IPS DF 19.7 (cell line): ENCODE data around the gene ACP7.

Experiments
- DNase-seq: peaks from one replicate; pipeline ENCODE4 v3.0.0-alpha.2; 2013; ENCODE audit warnings: low read depth, low spot score

ACP7 gene

DNA sequence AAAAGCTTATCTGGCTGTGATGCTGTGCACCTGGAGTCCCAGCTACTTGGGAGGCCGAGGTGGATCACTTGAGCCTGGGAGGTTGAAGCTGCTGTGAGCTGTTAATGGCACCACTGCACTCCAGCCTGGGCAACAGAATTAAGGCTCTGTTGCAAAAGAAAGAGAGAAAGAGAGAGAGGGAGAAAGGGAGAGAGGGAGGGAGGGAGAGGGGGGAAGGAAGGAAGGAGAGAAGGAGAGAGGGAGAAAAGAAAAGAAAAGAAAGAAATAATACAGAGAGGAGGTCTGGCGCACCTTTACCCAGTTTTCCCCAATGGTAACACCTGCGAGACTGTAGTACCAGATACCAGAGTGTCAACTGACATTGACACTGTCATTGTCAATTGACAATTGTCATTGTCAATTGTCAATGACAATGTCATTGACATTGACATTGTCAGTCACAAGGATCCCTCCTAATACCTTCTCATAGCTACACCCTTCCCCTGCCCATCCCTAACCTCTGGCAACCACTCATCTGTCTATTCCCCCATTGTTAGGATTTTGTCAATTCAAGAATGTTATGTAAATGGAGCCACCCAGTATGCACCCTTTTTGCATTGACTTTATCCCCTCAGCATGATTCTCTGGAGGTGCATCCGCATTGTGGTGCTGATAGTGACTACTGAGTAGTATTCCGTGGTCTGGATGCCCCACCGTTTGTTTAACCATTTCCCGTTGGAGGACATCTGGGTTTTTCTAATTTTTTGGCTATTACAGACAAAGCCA is 62.7 kb downstream of the ACP7 start:
- no peak for DNase-seq

DNA sequence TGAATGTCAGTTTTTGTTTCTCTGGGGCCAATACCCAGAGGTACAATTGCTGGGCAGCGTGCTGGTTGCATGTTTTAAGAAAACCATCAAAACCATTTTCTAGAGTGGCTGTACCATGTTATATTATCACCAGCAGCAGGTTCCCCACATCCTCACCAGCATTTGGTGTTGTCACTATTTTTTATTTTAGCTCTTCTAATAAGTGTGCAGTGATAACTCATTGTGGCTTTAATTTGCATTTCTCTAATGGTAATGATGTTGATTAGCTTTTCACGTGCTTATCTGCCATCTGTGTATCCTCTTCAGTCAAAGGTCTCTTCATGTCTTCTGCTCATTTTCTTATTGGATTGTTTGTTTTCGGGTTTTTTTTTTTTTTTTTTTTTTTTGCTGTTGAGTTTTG is 63.3 kb downstream of the ACP7 start:
- DNase-seq: no peak

DNA sequence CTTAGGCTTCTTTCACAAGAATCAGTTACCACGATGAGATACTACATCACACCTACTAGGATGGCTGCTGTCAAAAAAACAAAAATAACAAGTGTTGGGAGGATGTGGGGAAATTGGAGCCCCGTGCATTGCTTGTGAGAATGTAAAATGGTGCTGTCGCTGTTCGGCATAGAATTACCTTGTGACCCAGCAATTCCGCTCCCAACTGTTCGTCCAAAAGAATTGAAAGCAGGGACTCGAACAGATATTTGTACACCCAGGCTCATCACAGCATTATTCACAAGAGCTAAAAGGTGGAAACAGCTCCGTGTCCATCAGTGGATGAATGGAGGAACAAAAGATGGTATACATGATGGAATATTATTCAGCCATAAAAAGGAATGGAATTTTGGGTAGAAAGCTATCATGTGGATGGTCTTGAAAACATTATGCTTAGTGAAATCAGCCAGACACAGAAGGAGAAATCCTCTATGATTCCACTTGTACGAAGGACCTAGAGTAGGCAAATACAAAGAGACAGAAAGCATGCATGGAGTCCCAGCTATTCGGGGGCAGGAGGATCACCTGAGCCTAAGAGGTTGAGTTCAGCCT is 64.9 kb downstream of the ACP7 start:
- DNase-seq: no peak

DNA sequence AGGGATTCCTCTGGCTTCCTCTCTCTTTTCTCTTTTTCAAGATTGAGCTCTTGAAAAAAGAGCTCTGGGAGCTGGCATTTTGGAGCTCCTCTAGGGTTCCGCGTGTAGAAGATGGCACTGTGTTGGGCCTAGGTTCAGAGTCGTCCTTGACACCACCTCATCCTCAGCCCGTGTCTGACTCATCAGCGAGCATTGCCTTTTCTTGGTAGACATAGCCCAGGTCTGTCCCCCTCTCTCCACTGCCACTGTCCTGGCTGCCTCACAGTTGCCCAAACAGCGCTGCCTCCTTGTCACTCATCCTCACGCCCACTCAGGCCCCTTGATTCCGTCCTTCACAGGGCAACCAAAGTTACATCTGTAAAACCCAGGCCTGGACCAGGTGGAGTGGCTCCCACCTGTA is 66.1 kb downstream of the ACP7 start:
- no peak for DNase-seq

DNA sequence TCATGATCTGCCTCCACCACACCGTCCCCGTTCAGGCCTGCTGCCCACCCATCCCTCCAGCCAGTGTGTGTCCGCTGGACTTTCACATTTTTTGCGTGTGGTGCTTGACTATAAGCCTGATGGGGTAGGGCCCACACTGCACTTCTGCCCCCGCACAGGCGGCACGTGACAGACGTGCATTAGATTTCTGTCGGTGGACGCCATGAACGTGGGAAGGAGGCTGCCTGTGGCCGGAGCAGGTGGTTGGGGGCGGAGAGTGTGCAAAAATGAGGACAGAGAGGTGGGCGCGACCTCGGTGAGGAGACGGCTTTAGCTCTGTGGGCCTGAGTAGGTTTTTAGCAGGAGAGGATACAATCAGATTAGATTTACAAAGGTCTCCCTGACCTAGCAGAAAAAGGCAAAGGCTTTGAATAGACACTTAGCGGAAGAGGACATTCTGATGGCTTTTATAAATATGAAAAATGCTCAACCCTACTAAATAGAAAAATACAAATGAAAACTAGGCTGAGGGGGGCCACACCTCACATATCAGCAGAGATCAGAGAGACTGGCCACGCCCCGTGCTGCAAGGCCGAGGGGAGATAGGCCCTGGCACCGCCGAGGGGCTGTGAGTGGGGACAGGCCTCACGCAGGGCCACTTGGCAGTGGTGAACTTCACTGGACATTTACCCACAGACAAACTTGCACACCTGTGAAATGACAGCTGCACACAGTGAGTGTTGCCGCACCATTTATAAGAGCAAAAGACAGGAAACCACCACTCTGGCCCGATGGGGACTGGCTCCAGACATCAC is 66.8 kb downstream of the ACP7 start:
- DNase-seq: no peak

DNA sequence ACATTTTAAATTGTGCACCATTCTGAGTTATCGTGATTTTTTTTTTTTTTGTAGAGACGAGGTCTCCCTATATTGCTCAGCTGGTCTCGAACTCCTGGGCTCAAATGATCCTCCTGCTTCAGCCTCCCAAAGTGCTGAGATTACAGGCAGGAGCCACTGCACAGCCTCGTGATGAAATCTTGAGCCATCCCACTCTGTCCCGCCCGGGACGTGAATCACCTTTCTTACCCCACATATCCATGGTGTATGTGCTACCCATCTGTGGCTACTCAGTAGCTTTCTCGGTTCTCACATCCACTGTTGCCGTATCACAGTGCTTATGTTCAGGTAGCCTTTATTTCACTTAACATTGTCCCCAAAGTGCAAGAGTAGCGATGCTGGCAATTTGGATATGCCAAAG is 67.9 kb downstream of the ACP7 start:
- no peak for DNase-seq

DNA sequence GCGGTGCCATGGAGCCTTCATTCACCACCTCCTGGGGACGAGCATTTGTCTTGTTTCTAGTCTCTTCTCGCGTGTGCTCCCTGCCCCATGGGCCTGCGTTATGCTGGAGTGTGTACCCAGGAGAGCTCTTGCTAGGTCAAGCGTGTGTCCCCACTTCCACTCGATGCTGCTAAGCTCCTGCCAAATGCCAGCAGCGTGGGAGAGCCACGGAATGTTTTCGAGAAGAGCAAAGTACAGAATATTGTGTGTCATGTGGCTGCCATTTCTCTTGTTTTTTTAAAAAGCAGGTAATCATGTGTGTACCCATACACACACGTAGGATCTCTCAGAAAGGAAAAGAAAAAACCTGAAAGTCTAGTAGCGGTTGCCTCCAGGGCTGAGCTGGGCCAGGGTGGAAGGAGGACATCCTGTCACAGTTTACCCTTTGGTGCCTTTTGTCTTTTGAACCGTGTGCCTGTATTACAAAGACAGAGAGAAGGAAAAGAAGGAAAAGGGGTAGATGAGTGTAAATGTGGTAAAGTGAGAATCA is 70.0 kb downstream of the ACP7 start:
- DNase-seq: no peak

DNA sequence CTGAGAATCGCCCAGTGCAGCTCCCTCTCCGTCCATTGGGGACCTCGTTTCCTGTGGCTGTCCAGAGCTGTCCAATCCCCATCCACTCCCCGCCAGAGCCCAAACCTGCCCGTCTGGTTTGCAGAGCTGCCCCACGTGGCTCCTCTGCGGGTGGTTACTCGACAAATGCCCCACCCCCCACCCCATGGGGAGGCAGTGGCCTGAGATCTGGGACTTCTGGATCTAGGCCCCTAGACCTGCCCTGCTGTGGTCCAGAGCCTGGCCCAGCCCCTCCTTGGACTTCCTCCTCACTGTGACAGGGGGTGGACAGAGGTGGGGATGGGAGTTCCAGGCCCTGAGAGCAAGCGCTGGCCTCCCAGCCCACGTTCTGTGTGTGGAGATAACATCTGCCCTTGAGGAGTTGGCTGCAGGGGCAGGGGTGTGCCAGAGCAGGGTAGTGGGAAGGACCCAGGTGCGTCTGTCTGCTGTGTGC is 70.5 kb downstream of the ACP7 start:
- no peak for DNase-seq

DNA sequence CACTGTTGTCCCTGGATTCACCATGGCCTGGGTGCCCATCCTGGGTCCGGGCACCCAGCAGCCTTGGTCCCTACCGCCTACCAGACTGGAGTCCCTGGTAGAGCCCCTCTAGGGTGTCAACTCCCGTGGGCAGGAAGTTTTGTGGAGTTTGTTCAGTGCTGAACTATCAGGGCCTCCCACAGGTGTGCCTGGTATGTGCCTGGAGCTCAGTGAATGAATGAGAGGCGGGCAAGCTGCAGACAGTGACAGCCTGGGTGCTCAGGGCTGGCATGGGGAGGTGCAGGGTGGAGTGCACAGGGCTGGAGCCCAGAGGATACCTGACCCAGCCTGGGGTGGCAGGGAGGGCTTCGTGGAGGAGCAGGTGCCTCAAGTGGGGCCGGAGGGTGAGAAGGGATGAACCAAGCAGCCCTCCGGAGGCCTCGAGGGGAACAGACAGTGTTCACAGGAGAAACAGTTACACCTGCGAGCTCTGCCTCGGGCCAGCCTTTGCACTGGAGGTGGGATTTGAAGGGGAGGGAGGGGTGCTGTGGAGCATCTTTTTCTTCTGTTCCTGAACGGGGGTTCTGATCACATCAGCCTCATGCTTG is 71.0 kb downstream of the ACP7 start:
- DNase-seq: no peak

DNA sequence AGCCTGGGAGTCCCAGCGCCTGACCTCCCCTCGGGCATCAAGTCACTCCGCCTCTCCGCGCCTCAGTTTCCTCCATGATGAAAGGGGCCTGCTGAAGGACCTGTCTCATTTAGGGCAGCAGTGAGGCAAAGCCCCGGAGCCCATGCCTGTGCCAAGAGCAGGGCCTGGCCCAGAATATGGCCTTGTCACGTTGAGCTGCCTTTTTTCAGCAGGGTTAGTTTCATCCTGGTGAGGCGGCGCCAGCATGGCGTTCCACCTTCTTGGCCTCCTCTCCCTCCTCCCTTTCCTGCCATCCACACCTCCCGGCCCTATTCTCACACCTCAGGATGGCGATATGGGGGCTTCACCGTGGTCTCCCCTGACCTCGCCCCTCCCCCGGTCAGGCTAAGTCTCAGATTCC is 71.6 kb downstream of the ACP7 start:
- DNase-seq: no peak

DNA sequence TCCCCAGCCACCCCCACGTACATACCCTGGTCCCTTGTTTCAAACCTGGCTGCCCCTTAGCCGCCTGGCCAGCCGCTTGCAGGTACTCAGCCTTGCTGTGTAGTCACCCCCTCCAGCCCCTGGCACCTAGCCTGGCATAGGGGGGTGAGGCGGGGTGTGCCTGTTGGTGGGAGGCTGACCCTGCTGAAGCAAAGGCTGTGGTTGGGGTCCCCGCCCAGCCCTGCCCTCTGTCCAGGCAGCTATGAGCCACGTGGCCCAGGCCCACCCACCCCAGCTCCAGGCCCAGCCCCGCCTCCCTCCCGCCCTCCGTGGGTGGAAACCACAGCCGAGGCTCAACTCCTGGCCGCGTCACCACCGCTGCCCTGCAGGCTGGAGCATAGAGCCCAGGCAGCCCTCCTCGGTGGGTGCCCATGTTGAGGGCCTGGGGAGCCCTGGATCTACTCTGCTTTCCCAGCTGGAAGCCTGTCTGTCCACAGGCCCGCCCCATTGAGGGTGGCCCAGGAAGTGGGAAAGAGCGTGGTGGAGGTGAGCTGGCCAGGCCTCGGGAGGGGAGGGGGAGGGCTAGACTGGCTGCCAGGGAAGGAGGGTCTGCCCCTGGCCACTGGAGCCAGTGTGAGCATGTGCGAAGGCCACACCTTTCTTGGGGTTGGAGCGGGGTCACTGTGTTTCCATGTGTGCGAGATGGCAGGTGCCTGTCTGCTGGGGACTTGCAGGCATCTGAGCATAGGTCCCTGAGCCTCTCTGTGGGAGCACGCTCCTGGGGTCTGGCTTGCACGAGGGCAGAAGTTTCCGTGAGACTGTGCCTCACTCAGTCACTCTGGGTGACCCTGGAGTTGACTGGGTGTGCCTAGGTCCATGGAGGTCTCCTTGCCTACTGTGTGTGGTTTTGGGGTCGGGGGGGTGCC is 72.4 kb downstream of the ACP7 start:
- no peak for DNase-seq

DNA sequence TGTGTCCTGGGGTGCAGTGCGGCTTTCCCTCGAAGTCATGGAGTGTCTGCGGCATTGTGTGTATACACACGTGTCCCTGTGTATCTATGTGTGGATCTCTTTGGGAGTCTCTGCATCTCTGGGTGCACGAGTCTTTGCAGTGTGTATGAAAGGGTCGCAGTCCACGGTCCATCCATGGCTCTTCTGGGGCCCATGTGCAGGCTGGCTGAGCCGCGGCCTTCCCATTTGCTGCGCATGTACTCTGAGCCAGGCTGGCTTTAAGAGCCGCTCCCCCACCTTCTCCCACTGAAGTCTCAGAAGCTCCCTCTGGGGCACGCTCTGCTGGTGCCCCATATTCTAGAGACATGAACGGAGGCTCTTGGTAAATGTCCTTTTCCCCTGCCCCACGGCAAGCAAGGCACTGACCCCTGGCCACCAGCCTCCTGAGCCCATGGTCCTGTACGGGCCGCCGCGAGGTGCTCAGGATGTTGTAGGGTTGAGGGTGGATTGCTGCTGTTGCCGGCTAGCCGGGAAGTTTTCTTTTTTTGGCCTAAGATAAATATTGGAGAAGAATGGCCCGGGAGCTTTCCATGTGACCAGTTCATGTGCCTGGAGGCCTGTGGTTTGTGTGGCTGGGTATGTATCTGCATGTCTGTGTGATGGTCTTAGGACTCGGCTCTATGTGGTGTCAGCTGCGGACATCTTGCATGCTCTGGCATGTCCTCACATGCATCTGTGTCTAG is 73.3 kb downstream of the ACP7 start:
- no peak for DNase-seq

DNA sequence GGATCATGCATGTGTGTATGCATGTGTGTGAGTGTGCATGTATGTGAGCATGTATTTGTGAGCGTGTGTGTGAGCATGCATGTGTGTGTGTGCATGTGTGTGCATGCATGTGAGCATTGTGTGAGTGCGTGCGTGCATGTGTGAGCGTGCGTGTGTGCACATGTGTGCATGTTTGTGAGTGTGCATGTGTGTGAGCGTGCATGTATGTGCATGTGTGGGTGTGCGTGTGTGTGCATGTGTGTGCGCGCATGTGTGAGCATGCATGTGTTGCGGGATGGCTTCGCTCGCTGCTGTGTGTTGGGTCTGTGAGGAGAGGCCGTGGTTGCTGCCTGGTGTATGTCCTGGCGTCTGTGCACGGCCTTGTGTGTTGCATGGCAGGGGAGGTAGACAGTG is 73.8 kb downstream of the ACP7 start:
- no peak for DNase-seq

DNA sequence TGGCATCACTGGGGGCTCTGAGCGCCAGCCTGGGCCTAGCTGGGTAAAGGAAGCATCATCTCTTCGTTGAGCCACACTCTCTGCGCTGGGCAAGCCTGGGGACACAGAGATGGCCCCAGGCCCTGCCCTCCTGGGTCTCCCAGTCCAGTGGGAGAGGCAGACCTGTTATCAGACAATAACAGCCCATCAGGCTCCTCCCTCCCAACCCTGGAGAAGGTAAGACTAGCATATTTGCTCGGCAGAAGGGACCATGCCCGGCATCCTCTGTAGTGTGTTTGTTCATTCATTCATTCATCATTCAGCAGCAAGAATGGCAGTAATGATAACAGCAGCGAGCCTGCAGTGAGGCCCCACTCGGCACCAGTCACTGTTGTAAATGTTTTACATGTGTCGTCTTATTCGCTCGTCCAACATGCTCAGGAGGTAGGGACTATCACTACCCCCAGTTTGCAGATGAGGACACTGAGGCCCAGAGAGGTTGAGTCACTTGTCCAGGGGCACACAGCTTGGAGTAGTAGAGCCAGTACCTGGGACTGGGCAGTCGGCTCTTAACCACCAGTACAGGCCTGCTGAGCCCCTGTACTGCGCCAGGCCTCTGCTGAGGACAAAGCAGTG is 74.6 kb downstream of the ACP7 start:
- DNase-seq: no peak

DNA sequence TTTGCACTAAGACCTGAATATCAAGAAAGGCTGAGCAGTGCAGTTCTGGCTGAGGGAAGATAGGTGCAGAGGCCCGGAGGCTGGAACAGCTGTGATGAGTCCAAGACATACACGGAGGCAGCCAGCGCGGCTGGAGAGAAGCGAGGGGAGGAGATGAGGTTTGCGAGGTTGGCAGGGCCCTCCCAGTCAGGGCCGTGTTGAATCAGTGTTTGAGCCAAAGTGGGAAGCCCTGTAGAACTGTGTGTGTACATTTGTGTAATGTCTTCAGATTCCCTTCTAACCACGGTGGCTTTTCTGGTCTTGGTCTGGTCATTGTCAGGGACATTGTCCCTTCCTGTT is 76.3 kb downstream of the ACP7 start:
- DNase-seq: no peak
